ENCODE data around the gene LAD1.

DNA sequence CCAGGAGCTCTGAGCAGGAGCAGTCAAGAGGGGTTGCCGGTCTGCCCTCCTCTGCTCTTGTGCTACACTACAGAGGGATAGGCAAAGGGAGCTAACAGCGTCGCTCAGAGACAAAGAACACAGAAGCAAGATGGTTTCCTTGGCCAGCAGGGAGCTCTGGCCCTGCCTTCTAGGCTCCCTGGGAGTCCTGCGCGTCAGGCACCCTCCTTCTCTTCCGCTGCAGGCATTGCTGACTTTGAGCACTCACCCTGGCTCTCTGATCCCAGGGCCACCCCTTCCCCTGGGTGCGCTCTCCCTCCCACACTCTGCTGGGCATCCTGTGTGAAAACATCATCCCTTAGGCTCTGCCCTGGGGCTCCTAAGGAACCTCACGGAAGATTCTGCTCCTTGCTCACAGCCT is 21.9 kb upstream of the LAD1 start:
- TF ChIP-seq EZH2phosphoT487 (IDR thresholded peaks at IDR 0.05; ENCODE audit: insufficient read depth, low read depth) (no peak), EZH2 (IDR thresholded peaks at IDR 0.05; ENCODE audit: insufficient read depth, poor library complexity, severe bottlenecking) (no peak)
